A673 (cell line): ENCODE results near the gene SNX32. TPM values are rescaled to one million over a fixed set of nuclear protein-coding genes. Genes with fewer than 3 reads are reported as not detected.

Source experiments
- BruUV-seq: library from RNA; stranded (reverse); fragments of 400-500 nt; replicated peaks from 2 replicates; lab custom pipeline; 2021; lab: Mats Ljungman, UMichigan
- CTCF ChIA-PET: fragments of 300-600 bp; sonication (Branson Sonifier 250); formaldehyde crosslinking; loops from one replicate; lab custom pipeline; 2022; ENCODE audit warnings: antibody characterized with exemption; lab: Charles Lee
- POLR2A ChIA-PET: fragments of 300-600 bp; sonication (Branson Sonifier 250); formaldehyde crosslinking; loops from one replicate; lab custom pipeline; 2022; ENCODE audit warnings: antibody characterized with exemption; ENCODE audit not compliant: low non-redundant PET; lab: Charles Lee
- DNase-seq: peaks from one replicate; pipeline ENCODE4 v3.0.0-alpha.2; 2015; ENCODE audit warnings: low spot score
- H3K27ac ChIP-seq: fragments of 200-600 bp; sonication (generic); 2 replicates; pipeline ENCODE4 v1.5.1; 2016; ENCODE audit warnings: mixed run types, low read depth, mild to moderate bottlenecking, mixed read lengths, antibody characterized with exemption, low read length; ENCODE audit not compliant: poor library complexity, severe bottlenecking
- H3K27me3 ChIP-seq: fragments of 200-600 bp; sonication (generic); replicated peaks from 2 replicates; pipeline ENCODE4 v1.6.1; 2017; ENCODE audit warnings: mixed run types, low read depth, mild to moderate bottlenecking, mixed read lengths, antibody characterized with exemption, low read length; ENCODE audit not compliant: insufficient read depth, poor library complexity
- H3K36me3 ChIP-seq: fragments of 200-600 bp; sonication (generic); 2 replicates; pipeline ENCODE4 v1.6.1; 2016; ENCODE audit warnings: mixed run types, mild to moderate bottlenecking, mixed read lengths, antibody characterized with exemption, low read length; ENCODE audit not compliant: insufficient read depth, poor library complexity, severe bottlenecking
- H3K4me1 ChIP-seq: fragments of 200-600 bp; sonication (generic); 2 replicates; pipeline ENCODE4 v1.6.1; 2017; ENCODE audit warnings: mixed run types, mild to moderate bottlenecking, mixed read lengths, antibody characterized with exemption, low read length; ENCODE audit not compliant: insufficient read depth, poor library complexity, severe bottlenecking
- H3K4me3 ChIP-seq: fragments of 200-600 bp; sonication (generic); 2 replicates; pipeline ENCODE4 v1.5.1; 2016; ENCODE audit warnings: low read depth, mixed run types, mild to moderate bottlenecking, mixed read lengths, low read length; ENCODE audit not compliant: poor library complexity, severe bottlenecking
- H3K9me3 ChIP-seq: fragments of 200-600 bp; sonication (generic); 2 replicates; pipeline ENCODE4 v1.6.1; 2016; ENCODE audit warnings: mixed run types, low read depth, mild to moderate bottlenecking, mixed read lengths, antibody characterized with exemption, low read length; ENCODE audit not compliant: poor library complexity, severe bottlenecking
- CTCF ChIP-seq: fragments of 300-800, 200-600 bp; sonication (generic); conservative IDR thresholded peaks from 2 replicates; pipeline ENCODE4 v1.5.1; 2017; ENCODE audit warnings: low read depth, mild to moderate bottlenecking, antibody characterized with exemption, low read length, moderate library complexity, mixed read lengths
- EZH2 ChIP-seq: fragments of 200-600 bp; sonication (generic); IDR thresholded peaks from 2 replicates; pipeline ENCODE4 v1.6.1; 2017; ENCODE audit warnings: borderline replicate concordance, low read depth, mild to moderate bottlenecking, mixed read lengths, antibody characterized with exemption, low read length; ENCODE audit not compliant: poor library complexity, severe bottlenecking
- intact Hi-C: fragments of 100-400 bp; cut with micrococcal nuclease; formaldehyde crosslinking; loops from one replicate; pipeline ENCODE4 v1.10.0; 2022; ENCODE audit not compliant: unreplicated experiment
- total RNA-seq: library from RNA; stranded (reverse); gene quantifications from 2 replicates; pipeline ENCODE4 v1.2.3, GENCODE V29; 2021

SNX32 gene
- total RNA-seq, 1 experiment from 2014 or later = 2.1 TPM

DNA sequence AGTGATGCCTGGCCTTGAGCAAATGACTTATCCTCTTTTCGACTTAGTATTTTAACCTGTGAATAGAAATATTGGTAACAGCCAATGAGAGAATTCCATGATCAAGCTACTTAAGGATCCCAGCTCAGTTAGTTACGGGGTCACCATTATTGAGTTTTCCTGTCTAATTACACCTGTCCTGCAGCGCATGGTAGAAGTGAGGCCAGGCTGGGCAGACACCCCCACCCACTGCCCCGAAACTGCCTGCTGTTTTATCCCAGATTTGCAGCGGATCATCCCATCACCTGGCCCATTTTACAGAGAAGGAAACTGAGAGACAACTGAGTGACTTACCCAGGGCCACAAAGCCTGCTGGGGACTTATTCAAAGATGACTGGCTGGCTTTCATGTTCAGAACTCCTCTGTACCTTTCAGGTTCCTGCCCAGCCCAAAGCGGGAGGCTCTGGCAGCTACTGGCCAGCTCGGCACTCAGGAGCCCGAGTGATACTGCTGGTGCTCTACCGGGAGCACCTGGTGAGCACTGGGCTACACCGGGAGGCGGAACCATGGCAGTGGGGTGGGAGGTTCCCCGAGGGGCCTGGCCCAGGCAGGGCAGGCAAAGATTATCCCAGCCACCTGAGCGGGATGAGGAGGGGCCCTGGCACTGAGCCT is 27.9 kb downstream of the SNX32 start:
- H3K27me3 ChIP-seq = no peaks in the 10 kb centered on the region
- intact Hi-C loops = no loop called here
- H3K36me3 ChIP-seq = peaks cover 48% of the 10 kb centered on the region
- H3K9me3 ChIP-seq = no peaks in the 10 kb centered on the region
- H3K4me3 ChIP-seq = peak overlapping the region; percentile 95
- BruUV-seq = no TSS peak
- ChIA-PET CTCF (no interaction called here), POLR2A (no interaction called here)
- TF ChIP-seq CTCF (no peak), EZH2 (no peak)
- H3K27ac ChIP-seq = peak overlapping the region; percentile 99
- H3K4me1 ChIP-seq = peaks cover 17% of the 10 kb centered on the region
- DNase-seq = no peak

DNA sequence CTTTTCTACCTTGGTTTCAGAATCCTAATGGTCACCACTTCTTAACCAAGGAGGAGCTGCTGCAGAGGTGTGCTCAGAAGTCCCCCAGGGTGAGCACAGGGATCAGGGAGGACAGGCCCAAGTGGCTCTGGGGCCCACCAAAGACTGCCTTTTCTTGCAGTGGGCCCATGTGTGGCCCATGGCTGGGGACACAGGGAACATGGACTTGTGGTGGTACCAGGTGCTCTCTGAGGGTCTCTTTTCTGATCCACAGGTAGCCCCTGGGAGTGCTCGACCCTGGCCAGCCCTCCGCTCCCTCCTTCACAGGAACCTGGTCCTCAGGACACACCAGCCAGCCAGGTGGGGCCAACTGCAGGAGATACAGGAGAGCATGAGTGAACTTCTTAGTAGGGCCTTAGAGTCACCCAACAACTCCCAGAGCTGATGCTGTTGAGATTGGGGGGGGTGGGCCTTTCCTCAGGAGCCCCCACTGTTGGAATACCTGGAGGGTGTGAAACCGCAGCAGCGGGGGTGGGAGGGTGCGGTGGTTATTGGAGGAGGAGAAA is 28.5 kb downstream of the SNX32 start:
- CTCF ChIA-PET = no interaction called here
- POLR2A ChIA-PET = no interaction called here
- Histone ChIP-seq H3K4me3 (no peak overlapping the region), H3K36me3 (peaks cover 54% of the 10 kb centered on the region), H3K27ac (no peak overlapping the region), H3K4me1 (peaks cover 19% of the 10 kb centered on the region), H3K27me3 (no peaks in the 10 kb centered on the region), H3K9me3 (no peaks in the 10 kb centered on the region)
- DNase-seq = no peak
- TF ChIP-seq EZH2 (no peak), CTCF (no peak)
- intact Hi-C loops = no loop called here
- BruUV-seq = no TSS peak

GRCh38 chr11:65862941-65863888 is 29.5 kb downstream of the SNX32 start:
- CTCF ChIA-PET = no interaction called here
- TF ChIP-seq EZH2 (no peak), CTCF (no peak)
- Histone ChIP-seq H3K4me3 (no peak overlapping the region), H3K27me3 (no peaks in the 10 kb centered on the region), H3K9me3 (no peaks in the 10 kb centered on the region), H3K36me3 (peaks cover 63% of the 10 kb centered on the region), H3K27ac (no peak overlapping the region), H3K4me1 (peaks cover 22% of the 10 kb centered on the region)
- POLR2A ChIA-PET = no interaction called here
- intact Hi-C loops = no loop called here
- no TSS peak for BruUV-seq
- peak; percentile 2 for DNase-seq
